Measurements from ENCODE around the gene DAB2. TPM values are rescaled to one million over a fixed set of nuclear protein-coding genes. Genes with fewer than 3 reads are reported as not detected.

DAB2 gene
- total and polyA plus RNA-seq, 2 donors (not counting 1 experiment from before 2014, with no cell fraction given): 0.03 to 0.47 TPM

- Mint-ChIP-seq H3K27ac (no peak overlapping the region), H3K4me3 (no peak overlapping the region), H3K27me3 (peaks cover 15% of the 10 kb centered on the region), H3K4me1 (no peaks in the 10 kb centered on the region), H3K9me3 (ENCODE audit: insufficient read depth) (no peaks in the 10 kb centered on the region)
- TF ChIP-seq CTCF (IDR thresholded peaks at IDR 0.05) (no peak), EZH2 (IDR thresholded peaks at IDR 0.05; ENCODE audit: borderline replicate concordance, insufficient read depth, low read depth, low read length, poor library complexity, severe bottlenecking) (no peak)
- H3K27me3 ChIP-seq (replicated peaks in 1 of 4; ENCODE audit: control extremely low read depth in 1 of 4, control insufficient read depth in 3 of 4, insufficient read depth in 4 of 4, low read length in 3 of 4): no peaks in the 10 kb centered on the region
- H3K79me2 ChIP-seq (ENCODE audit: control insufficient read depth, insufficient read depth, low read length): no peaks in the 10 kb centered on the region
- no peaks in the 10 kb centered on the region for H4K20me1 ChIP-seq (ENCODE audit: control insufficient read depth, insufficient read depth, low read length, poor library complexity, severe bottlenecking)
- no peak overlapping the region for H3K4me3 ChIP-seq (ENCODE audit: control extremely low read depth in 1 of 5, extremely low read depth in 1 of 5, insufficient read depth in 1 of 5, low read depth in 2 of 5, low read length in 4 of 5)
- CTCF ChIA-PET: no interaction called here
- POLR2A ChIA-PET: no interaction called here
- intact Hi-C loops (cut with micrococcal nuclease): no loop called here
- no peaks in the 10 kb centered on the region for H3K4me1 ChIP-seq (ENCODE audit: control insufficient read depth in 2 of 2, insufficient read depth in 2 of 2, low read length in 2 of 2)
- WGBS (ENCODE audit: insufficient coverage): 100% methylated on average over 1 of the region's 1 CpG
- H3K9me3 ChIP-seq (ENCODE audit: control extremely low read depth in 1 of 3, control insufficient read depth in 2 of 3, insufficient read depth in 1 of 3, low read length in 2 of 3): no peaks in the 10 kb centered on the region
- no peak overlapping the region for H3K4me2 ChIP-seq (replicated peaks; ENCODE audit: low read depth, low read length, poor library complexity, severe bottlenecking)
- H3K27ac ChIP-seq (ENCODE audit: low read length in 2 of 2): no peak overlapping the region
- no peak for ATAC-seq (ENCODE audit: low read depth)
- no peak overlapping the region for H2AFZ ChIP-seq (ENCODE audit: insufficient read depth, low read depth, low read length, poor library complexity, severe bottlenecking)
- DNase-seq: no peak
- no peak overlapping the region for H3K9ac ChIP-seq (ENCODE audit: low read length)
- H3K36me3 ChIP-seq (replicated peaks in 1 of 2; ENCODE audit: control extremely low read depth in 1 of 2, control insufficient read depth in 1 of 2, extremely low read depth in 1 of 2, insufficient read depth in 2 of 2, low read length in 1 of 2): no peaks in the 10 kb centered on the region
These were observed 82.3 kb downstream of the DAB2 start for GRCh38 chr5:39342460-39342859.

GRCh38 chr5:39341896-39342295, 82.9 kb downstream of the DAB2 start:
- Histone ChIP-seq H3K4me2 (replicated peaks; ENCODE audit: low read depth, low read length, poor library complexity, severe bottlenecking) (no peak overlapping the region), H3K79me2 (ENCODE audit: control insufficient read depth, insufficient read depth, low read length) (no peaks in the 10 kb centered on the region), H3K36me3 (replicated peaks in 1 of 2; ENCODE audit: control extremely low read depth in 1 of 2, control insufficient read depth in 1 of 2, extremely low read depth in 1 of 2, insufficient read depth in 2 of 2, low read length in 1 of 2) (no peaks in the 10 kb centered on the region), H3K27ac (ENCODE audit: low read length in 2 of 2) (no peak overlapping the region), H3K9ac (ENCODE audit: low read length) (no peak overlapping the region), H2AFZ (ENCODE audit: insufficient read depth, low read depth, low read length, poor library complexity, severe bottlenecking) (no peak overlapping the region), H3K9me3 (ENCODE audit: control extremely low read depth in 1 of 3, control insufficient read depth in 2 of 3, insufficient read depth in 1 of 3, low read length in 2 of 3) (no peaks in the 10 kb centered on the region), H3K4me1 (ENCODE audit: control insufficient read depth in 2 of 2, insufficient read depth in 2 of 2, low read length in 2 of 2) (no peaks in the 10 kb centered on the region), H3K4me3 (ENCODE audit: control extremely low read depth in 1 of 5, extremely low read depth in 1 of 5, insufficient read depth in 1 of 5, low read depth in 2 of 5, low read length in 4 of 5) (no peak overlapping the region), H4K20me1 (ENCODE audit: control insufficient read depth, insufficient read depth, low read length, poor library complexity, severe bottlenecking) (no peaks in the 10 kb centered on the region), H3K27me3 (replicated peaks in 1 of 4; ENCODE audit: control extremely low read depth in 1 of 4, control insufficient read depth in 3 of 4, insufficient read depth in 4 of 4, low read length in 3 of 4) (no peaks in the 10 kb centered on the region)
- intact Hi-C loops (cut with micrococcal nuclease): no loop called here
- ATAC-seq (ENCODE audit: low read depth) (no peak), DNase-seq (no peak)
- H3K9me3 Mint-ChIP-seq (ENCODE audit: insufficient read depth): no peaks in the 10 kb centered on the region
- H3K27ac Mint-ChIP-seq: no peak overlapping the region
- TF ChIP-seq EZH2 (IDR thresholded peaks at IDR 0.05; ENCODE audit: borderline replicate concordance, insufficient read depth, low read depth, low read length, poor library complexity, severe bottlenecking) (no peak), CTCF (IDR thresholded peaks at IDR 0.05) (no peak)
- ChIA-PET POLR2A (no interaction called here), CTCF (no interaction called here)
- no peak overlapping the region for H3K4me3 Mint-ChIP-seq
- no peaks in the 10 kb centered on the region for H3K4me1 Mint-ChIP-seq
- no CpG with 5 or more reads among the region's 1 CpG for WGBS (ENCODE audit: insufficient coverage)
- H3K27me3 Mint-ChIP-seq: peaks cover 19% of the 10 kb centered on the region
